Cardiac fibroblast (primary cell): ENCODE data around the gene DDX20.

Experiments used
- DNase-seq, 2 donors: peaks; one replicate each; pipeline versions ENCODE4 v3.0.0 to v3.0.0-alpha.2; 2010; ENCODE audit warnings: low read depth in 2 of 2
- H3K4me3 ChIP-seq, 2 donors: replicated peaks in 1 of 2; 1 replicate in 1 of 2; 2 replicates in 1 of 2; pipeline ENCODE4 v1.5.1; 2011; ENCODE audit warnings: low read depth in 2 of 2, low read length in 2 of 2, mild to moderate bottlenecking in 2 of 2, moderate library complexity in 1 of 2
- CTCF ChIP-seq: IDR thresholded peaks from one replicate; pipeline ENCODE4 v1.5.1; 2011; ENCODE audit warnings: low read depth, mild to moderate bottlenecking, low read length, inconsistent platforms

The DDX20 gene

GRCh38 chr1:111735858-111736544 lies 19.7 kb upstream of the DDX20 start:
- peak overlapping the region in 1 of 2 donors; percentile 7 for H3K4me3 ChIP-seq
- peak; percentile 25 to 62 for DNase-seq
- no peak for TF ChIP-seq CTCF

DNA sequence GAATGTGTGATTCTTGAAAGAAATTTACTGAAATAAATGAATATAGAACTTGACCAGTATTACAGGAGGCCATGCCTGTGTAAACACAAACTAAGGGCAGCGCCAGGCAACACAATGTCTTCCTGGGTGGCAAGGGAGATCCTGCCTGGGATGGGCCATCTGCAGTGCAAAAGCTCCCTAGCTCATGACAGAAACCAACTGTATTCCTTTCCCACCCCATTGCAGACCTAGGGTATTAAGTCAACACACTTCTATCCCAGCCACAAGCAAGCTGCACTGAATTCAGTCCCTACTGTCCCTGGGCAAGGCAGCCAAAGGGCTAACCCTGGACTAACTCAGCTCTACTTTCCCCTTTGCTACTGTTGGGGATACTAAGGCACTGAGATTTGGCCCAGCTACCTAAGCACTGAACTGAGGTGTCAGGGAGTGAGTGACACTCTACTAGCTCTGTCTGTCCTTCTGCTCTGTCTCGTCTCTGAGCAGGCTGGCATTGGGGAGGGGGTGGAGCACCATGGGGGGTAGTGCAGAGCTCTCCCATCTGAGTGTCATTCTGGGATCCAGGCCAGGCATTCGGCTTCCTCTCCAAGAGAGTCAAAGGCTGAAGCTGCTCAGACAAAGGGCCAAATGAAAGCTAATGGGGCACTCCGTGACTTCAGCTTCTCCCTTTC lies 19.0 kb upstream of the DDX20 start:
- H3K4me3 ChIP-seq: peak overlapping the region in 1 of 2 donors; percentile 76
- DNase-seq: peak; percentile 58 to 74

DNA sequence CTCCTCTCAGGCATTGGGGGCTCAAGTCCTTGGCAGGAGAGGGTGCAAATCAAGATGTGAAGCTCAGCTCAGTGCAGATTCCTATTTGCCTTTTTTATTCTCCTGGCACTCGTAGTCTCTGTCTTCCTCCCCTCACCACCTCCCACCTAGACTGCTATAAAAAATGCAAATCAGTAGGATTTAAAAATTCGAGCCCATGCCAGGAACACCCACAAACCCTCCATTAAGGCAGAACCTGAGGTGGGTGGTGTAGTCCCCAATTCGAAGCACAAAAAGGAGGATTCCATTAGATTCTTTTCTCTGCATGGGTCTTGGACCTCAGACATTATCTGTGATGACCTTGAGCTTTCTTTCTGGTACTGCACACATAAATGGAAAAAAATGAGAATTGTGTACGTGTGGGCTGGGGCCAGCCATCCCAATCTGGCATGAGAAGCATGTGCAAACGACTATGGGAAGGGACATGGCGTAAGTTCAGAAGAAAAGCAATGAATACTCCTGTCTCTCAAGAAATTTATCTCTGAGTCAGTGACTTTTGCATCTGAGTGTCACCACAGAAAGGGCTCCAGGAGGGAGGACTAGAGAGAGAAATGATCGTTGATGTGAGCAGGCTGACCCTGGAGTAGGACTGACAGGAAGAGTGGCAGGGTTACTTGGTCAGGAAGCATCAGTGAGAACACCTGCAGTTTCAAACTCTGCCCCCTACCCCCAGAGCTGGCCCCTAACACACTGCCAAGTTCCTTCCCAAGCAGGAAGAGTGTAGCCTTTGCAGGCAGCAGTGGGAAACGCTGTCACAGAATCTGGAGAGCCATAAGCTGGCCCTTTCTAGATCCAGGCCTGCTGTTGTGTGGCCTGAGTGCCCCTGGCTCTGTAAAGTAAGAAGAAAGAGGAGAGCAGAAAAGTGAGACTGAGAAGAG lies 18.2 kb upstream of the DDX20 start:
- TF ChIP-seq CTCF: no peak
- H3K4me3 ChIP-seq: peak overlapping the region; percentile 54 to 76
- peak in 1 of 2 donors; percentile 39 for DNase-seq

More for the DNA sequence above, 19.0 kb upstream of the DDX20 start:
- TF ChIP-seq CTCF: no peak

- DNase-seq: no peak
- peak overlapping the region; percentile 54 to 76 for H3K4me3 ChIP-seq
- TF ChIP-seq CTCF: no peak
These were observed 17.6 kb upstream of the DDX20 start for GRCh38 chr1:111738133-111738435.

- peak overlapping the region; percentile 54 to 76 for H3K4me3 ChIP-seq
- peak; percentile 15 for TF ChIP-seq CTCF
- DNase-seq: peak; percentile 78 to 85
These were observed 17.1 kb upstream of the DDX20 start for GRCh38 chr1:111738436-111739193.
